SK-N-MC (cell line): ENCODE results near the gene KRT76.

Experiments
- DNase-seq: peaks from one replicate; pipeline ENCODE4 v3.0.0-alpha.2; 2011; ENCODE audit warnings: low read depth, low spot score
- H3K27ac ChIP-seq: fragments of 200-600 bp; sonication (generic); 2 replicates; pipeline ENCODE4 v1.5.1; 2016; ENCODE audit warnings: mixed run types
- H3K36me3 ChIP-seq: fragments of 200-600 bp; sonication (generic); 2 replicates; pipeline ENCODE4 v1.6.1; 2017; ENCODE audit warnings: antibody characterized with exemption, low read length, mixed read lengths; ENCODE audit not compliant: insufficient read depth
- H3K4me3 ChIP-seq: fragments of 200-600 bp; sonication (generic); 2 replicates; pipeline ENCODE4 v1.5.1; 2016
- H3K9ac ChIP-seq: fragments of 200-600 bp; sonication (generic); 2 replicates; pipeline ENCODE4 v1.8.0; 2017; ENCODE audit warnings: mixed run types, mixed read lengths; ENCODE audit not compliant: insufficient read length
- H3K9me3 ChIP-seq: fragments of 200-600 bp; sonication (generic); 2 replicates; pipeline ENCODE4 v1.6.1; 2017; ENCODE audit warnings: low read depth, mild to moderate bottlenecking, antibody characterized with exemption, low read length, moderate library complexity, mixed read lengths
- EZH2 ChIP-seq: fragments of 200-600 bp; sonication (generic); IDR thresholded peaks from one replicate; pipeline ENCODE4 v1.6.1; 2017; ENCODE audit warnings: antibody characterized with exemption
- FOXP2 ChIP-seq: optimal IDR thresholded peaks from 2 replicates; pipeline ENCODE3; 2011; ENCODE audit warnings: mild to moderate bottlenecking, moderate library complexity; ENCODE audit not compliant: insufficient read depth; ENCODE audit errors: extremely low read length, control extremely low read depth
- POLR2AphosphoS5 ChIP-seq: IDR thresholded peaks from 2 replicates; pipeline ENCODE4 v1.6.1; 2012; ENCODE audit warnings: mild to moderate bottlenecking, low read depth, low read length, borderline replicate concordance

KRT76 gene

DNA sequence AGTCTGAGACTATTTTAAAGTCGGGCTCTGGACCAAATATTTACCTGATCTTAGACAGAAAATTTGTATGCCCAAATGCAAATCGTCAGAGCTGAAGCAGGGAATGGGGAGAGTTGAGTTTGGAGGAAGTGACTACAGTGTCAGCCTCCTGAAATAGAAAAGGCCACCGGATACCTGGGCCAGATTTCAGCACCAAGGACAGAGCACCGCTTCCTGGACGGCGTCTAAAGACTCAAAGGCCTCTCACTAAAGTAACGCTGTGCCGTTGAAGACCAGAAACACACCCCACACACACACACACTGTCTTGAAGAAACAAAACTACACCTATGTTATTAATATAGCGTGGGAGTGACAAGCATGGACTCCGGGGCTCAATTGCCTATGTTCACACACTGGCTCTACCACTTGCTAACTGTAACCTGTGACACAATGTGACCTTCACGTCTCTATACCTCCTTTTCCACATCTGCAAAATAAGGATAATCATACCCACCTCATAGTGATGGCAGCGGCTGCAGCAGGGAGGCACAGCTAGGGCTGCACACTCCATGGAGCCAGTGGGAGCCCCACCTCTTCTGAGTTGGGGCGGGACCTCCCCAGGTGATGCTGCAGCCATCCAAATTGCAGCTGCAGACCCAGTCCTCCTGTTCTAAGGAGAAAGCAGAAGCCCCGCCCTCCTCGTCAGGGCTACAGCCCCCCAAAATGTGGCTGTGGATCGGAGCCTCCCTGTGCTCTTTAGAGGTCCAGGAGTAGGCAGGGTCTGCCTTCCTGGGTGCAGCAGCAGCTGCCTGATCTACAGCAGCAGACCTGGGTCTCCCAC is 35.6 kb downstream of the KRT76 start:
- DNase-seq: peak; percentile 18
- no peaks in the 10 kb centered on the region for H3K36me3 ChIP-seq
- no peak overlapping the region for H3K27ac ChIP-seq
- no peak overlapping the region for H3K9ac ChIP-seq
- H3K9me3 ChIP-seq: no peaks in the 10 kb centered on the region
- TF ChIP-seq FOXP2 (no peak), EZH2 (no peak), POLR2AphosphoS5 (no peak)
- H3K4me3 ChIP-seq: no peak overlapping the region

GRCh38 chr12:52740584-52740983 is 36.6 kb downstream of the KRT76 start:
- no peaks in the 10 kb centered on the region for H3K36me3 ChIP-seq
- no peaks in the 10 kb centered on the region for H3K9me3 ChIP-seq
- no peak for TF ChIP-seq FOXP2
- TF ChIP-seq POLR2AphosphoS5: no peak
- no peak for TF ChIP-seq EZH2
- no peak overlapping the region for H3K4me3 ChIP-seq
- no peak overlapping the region for H3K27ac ChIP-seq
- DNase-seq: no peak
- no peak overlapping the region for H3K9ac ChIP-seq

- Histone ChIP-seq H3K27ac (no peak overlapping the region), H3K9ac (no peak overlapping the region), H3K36me3 (no peaks in the 10 kb centered on the region), H3K4me3 (no peak overlapping the region), H3K9me3 (no peaks in the 10 kb centered on the region)
- DNase-seq: no peak
- TF ChIP-seq EZH2: no peak
- TF ChIP-seq FOXP2: no peak
- TF ChIP-seq POLR2AphosphoS5: no peak
Measured at GRCh38 chr12:52739963-52740362, 37.2 kb downstream of the KRT76 start.

DNA sequence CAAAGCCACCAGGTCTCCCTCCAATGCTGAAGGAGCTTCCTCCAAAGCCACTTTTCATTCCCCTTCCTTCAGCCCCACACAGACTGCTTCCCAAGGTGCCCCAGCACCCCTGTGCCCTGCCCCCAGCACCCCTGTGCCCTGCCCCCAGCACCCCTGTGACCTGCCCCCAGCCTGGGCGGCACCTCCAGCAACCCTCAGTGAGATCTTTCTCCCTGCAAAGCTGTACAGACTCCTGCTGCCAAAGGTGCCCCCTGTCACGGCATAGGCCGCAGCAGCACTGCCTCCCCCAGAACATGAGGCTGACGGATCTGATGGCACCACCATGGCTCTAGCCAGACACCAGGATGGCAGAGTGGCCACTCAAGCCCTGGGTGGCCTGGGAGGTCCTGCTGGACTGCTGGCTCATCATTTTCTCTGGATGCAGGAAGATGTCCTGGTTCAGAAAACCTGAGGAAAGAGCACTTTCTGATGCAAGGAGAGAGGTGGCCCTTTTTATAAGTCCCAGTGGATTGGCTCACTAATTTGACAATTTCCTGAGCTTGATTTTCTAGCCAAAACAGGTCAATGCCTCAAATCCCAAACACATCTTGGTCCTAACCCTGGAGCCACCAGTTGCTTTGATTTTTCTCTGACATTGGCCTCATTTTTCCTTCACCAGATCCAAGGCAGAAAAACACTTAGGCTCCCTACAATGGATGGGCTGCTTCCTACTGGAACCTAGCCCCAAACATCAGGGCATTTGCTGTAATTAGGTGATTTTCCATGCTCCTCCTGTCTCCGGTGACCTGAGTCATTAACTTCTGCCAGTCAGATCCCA is 41.1 kb downstream of the KRT76 start:
- Histone ChIP-seq H3K36me3 (no peaks in the 10 kb centered on the region), H3K4me3 (no peak overlapping the region), H3K27ac (no peak overlapping the region), H3K9me3 (no peaks in the 10 kb centered on the region), H3K9ac (no peak overlapping the region)
- no peak for DNase-seq
- no peak for TF ChIP-seq POLR2AphosphoS5
- no peak for TF ChIP-seq FOXP2
- TF ChIP-seq EZH2: no peak

DNA sequence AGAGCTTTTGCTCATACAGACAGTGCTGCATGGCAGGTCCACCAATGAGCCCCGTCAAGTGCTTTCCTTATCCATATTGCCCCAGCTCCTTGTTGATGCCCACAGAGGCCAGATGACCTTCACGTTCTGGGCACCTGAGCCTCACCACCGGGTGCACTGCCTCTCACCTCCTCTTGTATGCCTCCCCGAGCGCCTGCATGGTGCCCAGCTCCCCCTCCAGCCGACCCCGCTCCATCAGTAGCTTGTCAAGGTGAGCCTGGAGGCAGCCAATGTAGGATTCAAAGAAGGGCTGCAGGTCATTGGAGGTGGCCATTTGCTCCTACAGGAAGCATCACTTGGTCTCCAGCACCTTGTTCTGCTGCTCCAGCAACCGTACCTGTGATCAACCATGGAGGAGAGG is 42.0 kb downstream of the KRT76 start:
- H3K4me3 ChIP-seq: no peak overlapping the region
- no peaks in the 10 kb centered on the region for H3K9me3 ChIP-seq
- H3K36me3 ChIP-seq: no peaks in the 10 kb centered on the region
- no peak overlapping the region for H3K9ac ChIP-seq
- no peak overlapping the region for H3K27ac ChIP-seq
- no peak for DNase-seq
- no peak for TF ChIP-seq POLR2AphosphoS5
- no peak for TF ChIP-seq EZH2
- TF ChIP-seq FOXP2: no peak

- Histone ChIP-seq H3K36me3 (no peaks in the 10 kb centered on the region), H3K9ac (no peak overlapping the region), H3K4me3 (no peak overlapping the region), H3K9me3 (no peaks in the 10 kb centered on the region), H3K27ac (no peak overlapping the region)
- TF ChIP-seq POLR2AphosphoS5 (no peak), FOXP2 (no peak), EZH2 (no peak)
- DNase-seq: no peak
Measured at GRCh38 chr12:52730793-52731192, 46.4 kb downstream of the KRT76 start.

GRCh38 chr12:52730383-52730782 is 46.8 kb downstream of the KRT76 start:
- no peaks in the 10 kb centered on the region for H3K9me3 ChIP-seq
- H3K36me3 ChIP-seq: no peaks in the 10 kb centered on the region
- no peak for DNase-seq
- no peak for TF ChIP-seq EZH2
- no peak for TF ChIP-seq POLR2AphosphoS5
- no peak for TF ChIP-seq FOXP2
- no peak overlapping the region for H3K4me3 ChIP-seq
- no peak overlapping the region for H3K9ac ChIP-seq
- H3K27ac ChIP-seq: no peak overlapping the region

DNA sequence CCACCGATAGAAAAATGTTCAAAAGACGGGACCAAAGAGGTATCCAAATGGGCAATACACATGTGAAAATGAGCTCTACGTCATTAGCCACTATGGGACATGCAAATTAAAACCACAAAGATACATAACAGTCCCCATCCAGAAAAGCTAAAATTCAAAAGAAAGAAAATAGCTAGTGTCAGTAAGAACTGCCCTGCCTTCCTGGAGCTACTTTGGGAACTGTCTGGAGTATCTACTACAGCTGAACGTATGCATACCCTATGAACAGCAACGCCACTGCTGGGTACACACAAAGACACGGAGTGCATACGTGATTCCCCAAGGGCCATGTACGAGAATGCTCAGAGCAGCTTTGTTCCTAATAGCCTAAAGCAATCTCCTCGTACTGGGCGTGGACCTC is 48.0 kb downstream of the KRT76 start:
- H3K4me3 ChIP-seq: no peak overlapping the region
- no peak overlapping the region for H3K9ac ChIP-seq
- no peak for DNase-seq
- H3K9me3 ChIP-seq: no peaks in the 10 kb centered on the region
- no peaks in the 10 kb centered on the region for H3K36me3 ChIP-seq
- H3K27ac ChIP-seq: no peak overlapping the region
- TF ChIP-seq EZH2 (no peak), POLR2AphosphoS5 (no peak)
